ENCODE data around the gene GSK3A. TPM values are rescaled to one million over a fixed set of nuclear protein-coding genes. Genes with fewer than 3 reads are reported as not detected.
A peak's percentile ranks its signal among the peaks of the same experiment; 100 is the strongest.

Gene GSK3A
- total RNA-seq, 1 experiment from 2014 or later, result 44.6 TPM

GRCh38 chr19:42290523-42291434 is 48.4 kb upstream of the GSK3A start:
- Histone ChIP-seq H3K27ac (no peak overlapping the region), H3K79me2 (ENCODE audit: low read depth) (0 out of 2 replicates have a peak, but pooled peaks cover under 1% of the 10 kb centered on the region), H3K9me3 (ENCODE audit: insufficient read depth, low read depth) (no peaks in the 10 kb centered on the region), H2AFZ (no peak overlapping the region), H3K36me3 (ENCODE audit: low read depth) (no peaks in the 10 kb centered on the region), H3K4me2 (no peak overlapping the region), H3K27me3 (ENCODE audit: insufficient read depth, low read depth) (no peaks in the 10 kb centered on the region), H4K20me1 (ENCODE audit: insufficient read depth) (peaks cover 2% of the 10 kb centered on the region; the same call in 1 of the 2 replicates), H3K9me2 (ENCODE audit: insufficient read depth) (no peaks in the 10 kb centered on the region), H3K4me3 (no peak overlapping the region), H3K4me1 (replicated peaks; ENCODE audit: insufficient read depth) (no peaks in the 10 kb centered on the region), H3F3A (ENCODE audit: insufficient read depth, low read depth) (peaks cover 7% of the 10 kb centered on the region; the same call in 1 of the 2 replicates)
- intact Hi-C loops (cut with micrococcal nuclease; ENCODE audit: unreplicated experiment), result no loop called here
- POLR2A ChIA-PET (ENCODE audit: unreplicated experiment), result no interaction called here
- TF ChIP-seq, protein P1, sequence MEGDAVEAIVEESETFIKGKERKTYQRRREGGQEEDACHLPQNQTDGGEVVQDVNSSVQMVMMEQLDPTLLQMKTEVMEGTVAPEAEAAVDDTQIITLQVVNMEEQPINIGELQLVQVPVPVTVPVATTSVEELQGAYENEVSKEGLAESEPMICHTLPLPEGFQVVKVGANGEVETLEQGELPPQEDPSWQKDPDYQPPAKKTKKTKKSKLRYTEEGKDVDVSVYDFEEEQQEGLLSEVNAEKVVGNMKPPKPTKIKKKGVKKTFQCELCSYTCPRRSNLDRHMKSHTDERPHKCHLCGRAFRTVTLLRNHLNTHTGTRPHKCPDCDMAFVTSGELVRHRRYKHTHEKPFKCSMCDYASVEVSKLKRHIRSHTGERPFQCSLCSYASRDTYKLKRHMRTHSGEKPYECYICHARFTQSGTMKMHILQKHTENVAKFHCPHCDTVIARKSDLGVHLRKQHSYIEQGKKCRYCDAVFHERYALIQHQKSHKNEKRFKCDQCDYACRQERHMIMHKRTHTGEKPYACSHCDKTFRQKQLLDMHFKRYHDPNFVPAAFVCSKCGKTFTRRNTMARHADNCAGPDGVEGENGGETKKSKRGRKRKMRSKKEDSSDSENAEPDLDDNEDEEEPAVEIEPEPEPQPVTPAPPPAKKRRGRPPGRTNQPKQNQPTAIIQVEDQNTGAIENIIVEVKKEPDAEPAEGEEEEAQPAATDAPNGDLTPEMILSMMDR (conservative IDR thresholded peaks at IDR 0.05), result peak; percentile 67
- TF ChIP-seq EZH2 (IDR thresholded peaks at IDR 0.05; ENCODE audit: low read depth), result no peak
- DNase-seq, result peak in 1 of 2 experiments; percentile 39
- BruUV-seq (replicated peaks), result no TSS peak
- CTCF ChIA-PET, result no interaction called here

DNA sequence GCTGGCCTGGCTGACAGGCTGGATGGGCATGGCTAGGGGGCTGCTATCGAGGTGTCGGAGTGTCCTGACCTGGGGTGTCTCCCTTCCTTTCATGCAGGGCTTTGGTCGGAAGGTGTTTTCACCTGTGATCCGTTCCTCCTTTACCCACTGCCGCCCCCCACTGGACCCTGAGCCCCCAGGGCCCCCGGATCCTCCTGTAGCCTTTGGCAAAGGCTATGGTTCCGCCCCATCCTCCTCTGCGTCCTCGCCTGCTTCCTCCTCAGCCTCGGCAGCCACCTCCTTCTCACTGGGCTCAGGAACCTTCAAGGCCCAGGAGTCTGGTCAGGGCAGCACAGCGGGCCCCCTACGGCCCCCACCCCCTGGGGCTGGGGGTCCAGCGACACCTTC is 47.7 kb upstream of the GSK3A start:
- TF ChIP-seq, protein P1 (conservative IDR thresholded peaks at IDR 0.05), result no peak
- no peak for TF ChIP-seq EZH2 (IDR thresholded peaks at IDR 0.05; ENCODE audit: low read depth)
- POLR2A ChIA-PET (ENCODE audit: unreplicated experiment), result no interaction called here
- CTCF ChIA-PET, result no interaction called here
- Histone ChIP-seq H3K79me2 (ENCODE audit: low read depth) (peaks cover 7% of the 10 kb centered on the region; the same call in 1 of the 2 replicates), H3K9me2 (ENCODE audit: insufficient read depth) (no peaks in the 10 kb centered on the region), H3K27ac (no peak overlapping the region), H3K4me3 (no peak overlapping the region), H3K36me3 (ENCODE audit: low read depth) (no peaks in the 10 kb centered on the region), H3F3A (ENCODE audit: insufficient read depth, low read depth) (peaks cover 8% of the 10 kb centered on the region; the same call in 1 of the 2 replicates), H3K27me3 (ENCODE audit: insufficient read depth, low read depth) (no peaks in the 10 kb centered on the region), H4K20me1 (ENCODE audit: insufficient read depth) (peaks cover 9% of the 10 kb centered on the region; the same call in 1 of the 2 replicates), H3K4me2 (no peak overlapping the region), H2AFZ (no peak overlapping the region), H3K4me1 (replicated peaks; ENCODE audit: insufficient read depth) (0 out of 2 replicates have a peak, but pooled peaks cover 2% of the 10 kb centered on the region), H3K9me3 (ENCODE audit: insufficient read depth, low read depth) (no peaks in the 10 kb centered on the region)
- BruUV-seq (replicated peaks), result no TSS peak
- intact Hi-C loops (cut with micrococcal nuclease; ENCODE audit: unreplicated experiment), result no loop called here
- DNase-seq, result no peak

DNA sequence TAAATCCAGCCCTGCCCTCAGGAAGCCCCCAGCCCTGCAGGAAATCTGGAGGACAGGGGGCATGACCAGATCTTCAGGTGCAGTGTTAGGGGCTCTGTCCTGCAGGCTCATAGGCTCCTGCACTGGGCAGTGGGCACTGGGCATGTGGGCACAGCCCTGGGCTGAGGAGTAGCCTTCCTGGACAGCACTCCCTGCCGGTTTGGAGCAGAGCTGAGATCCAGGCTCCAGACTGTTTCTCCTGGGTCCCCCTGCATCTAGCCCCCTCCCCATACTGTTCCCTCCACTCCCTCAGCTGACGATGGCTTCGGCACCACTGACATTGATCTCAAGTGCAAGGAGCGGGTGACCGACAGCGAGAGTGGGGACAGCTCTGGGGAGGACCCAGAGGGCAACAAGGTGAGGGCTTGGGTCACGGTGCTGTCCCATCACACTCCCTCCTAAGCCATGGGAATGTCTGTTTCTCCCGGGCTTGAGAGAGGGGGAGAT is 47.2 kb upstream of the GSK3A start:
- no peaks in the 10 kb centered on the region for H3K36me3 ChIP-seq (ENCODE audit: low read depth)
- no peak for DNase-seq
- ChIA-PET POLR2A (ENCODE audit: unreplicated experiment) (no interaction called here), CTCF (no interaction called here)
- intact Hi-C loops (cut with micrococcal nuclease; ENCODE audit: unreplicated experiment), result no loop called here
- peaks cover 8% of the 10 kb centered on the region; the same call in 1 of the 2 replicates for H3K4me1 ChIP-seq (replicated peaks; ENCODE audit: insufficient read depth)
- TF ChIP-seq, protein P1 (conservative IDR thresholded peaks at IDR 0.05), result no peak
- no peak for TF ChIP-seq EZH2 (IDR thresholded peaks at IDR 0.05; ENCODE audit: low read depth)
- H4K20me1 ChIP-seq (ENCODE audit: insufficient read depth), result peaks cover 12% of the 10 kb centered on the region; the same call in 1 of the 2 replicates
- H3K9me2 ChIP-seq (ENCODE audit: insufficient read depth), result no peaks in the 10 kb centered on the region
- H3K4me2 ChIP-seq, result no peak overlapping the region
- H3K4me3 ChIP-seq, result no peak overlapping the region
- peaks cover 8% of the 10 kb centered on the region; the same call in 1 of the 2 replicates for H3F3A ChIP-seq (ENCODE audit: insufficient read depth, low read depth)
- no peak overlapping the region for H3K27ac ChIP-seq
- BruUV-seq (replicated peaks), result no TSS peak
- peaks cover 12% of the 10 kb centered on the region; the same call in 1 of the 2 replicates for H3K79me2 ChIP-seq (ENCODE audit: low read depth)
- no peaks in the 10 kb centered on the region for H3K27me3 ChIP-seq (ENCODE audit: insufficient read depth, low read depth)
- no peaks in the 10 kb centered on the region for H3K9me3 ChIP-seq (ENCODE audit: insufficient read depth, low read depth)
- no peak overlapping the region for H2AFZ ChIP-seq
